A673 (cell line): ENCODE data around the gene KLHL13. TPM values are rescaled to one million over a fixed set of nuclear protein-coding genes. Genes with fewer than 3 reads are reported as not detected.

Experiments
- BruUV-seq: library from RNA; stranded (reverse); fragments of 400-500 nt; replicated peaks from 2 replicates; lab custom pipeline; 2021; lab: Mats Ljungman, UMichigan
- CTCF ChIA-PET: fragments of 300-600 bp; sonication (Branson Sonifier 250); formaldehyde crosslinking; loops from one replicate; lab custom pipeline; 2022; ENCODE audit warnings: antibody characterized with exemption; lab: Charles Lee
- POLR2A ChIA-PET: fragments of 300-600 bp; sonication (Branson Sonifier 250); formaldehyde crosslinking; loops from one replicate; lab custom pipeline; 2022; ENCODE audit warnings: antibody characterized with exemption; ENCODE audit not compliant: low non-redundant PET; lab: Charles Lee
- DNase-seq: peaks from one replicate; pipeline ENCODE4 v3.0.0-alpha.2; 2015; ENCODE audit warnings: low spot score
- H3K27ac ChIP-seq: fragments of 200-600 bp; sonication (generic); 2 replicates; pipeline ENCODE4 v1.5.1; 2016; ENCODE audit warnings: mixed run types, low read depth, mild to moderate bottlenecking, mixed read lengths, antibody characterized with exemption, low read length; ENCODE audit not compliant: poor library complexity, severe bottlenecking
- H3K27me3 ChIP-seq: fragments of 200-600 bp; sonication (generic); replicated peaks from 2 replicates; pipeline ENCODE4 v1.6.1; 2017; ENCODE audit warnings: mixed run types, low read depth, mild to moderate bottlenecking, mixed read lengths, antibody characterized with exemption, low read length; ENCODE audit not compliant: insufficient read depth, poor library complexity
- H3K36me3 ChIP-seq: fragments of 200-600 bp; sonication (generic); 2 replicates; pipeline ENCODE4 v1.6.1; 2016; ENCODE audit warnings: mixed run types, mild to moderate bottlenecking, mixed read lengths, antibody characterized with exemption, low read length; ENCODE audit not compliant: insufficient read depth, poor library complexity, severe bottlenecking
- H3K4me1 ChIP-seq: fragments of 200-600 bp; sonication (generic); 2 replicates; pipeline ENCODE4 v1.6.1; 2017; ENCODE audit warnings: mixed run types, mild to moderate bottlenecking, mixed read lengths, antibody characterized with exemption, low read length; ENCODE audit not compliant: insufficient read depth, poor library complexity, severe bottlenecking
- H3K4me3 ChIP-seq: fragments of 200-600 bp; sonication (generic); 2 replicates; pipeline ENCODE4 v1.5.1; 2016; ENCODE audit warnings: low read depth, mixed run types, mild to moderate bottlenecking, mixed read lengths, low read length; ENCODE audit not compliant: poor library complexity, severe bottlenecking
- H3K9me3 ChIP-seq: fragments of 200-600 bp; sonication (generic); 2 replicates; pipeline ENCODE4 v1.6.1; 2016; ENCODE audit warnings: mixed run types, low read depth, mild to moderate bottlenecking, mixed read lengths, antibody characterized with exemption, low read length; ENCODE audit not compliant: poor library complexity, severe bottlenecking
- EZH2 ChIP-seq: fragments of 200-600 bp; sonication (generic); IDR thresholded peaks from 2 replicates; pipeline ENCODE4 v1.6.1; 2017; ENCODE audit warnings: borderline replicate concordance, low read depth, mild to moderate bottlenecking, mixed read lengths, antibody characterized with exemption, low read length; ENCODE audit not compliant: poor library complexity, severe bottlenecking
- intact Hi-C: fragments of 100-400 bp; cut with micrococcal nuclease; formaldehyde crosslinking; loops from one replicate; pipeline ENCODE4 v1.10.0; 2022; ENCODE audit not compliant: unreplicated experiment
- total RNA-seq: library from RNA; stranded (reverse); gene quantifications from 2 replicates; pipeline ENCODE4 v1.2.3, GENCODE V29; 2021
- TF ChIP-seq, protein P1 (sequence below): fragments of 300-800, 200-600 bp; sonication (generic); conservative IDR thresholded peaks from 2 replicates; pipeline ENCODE4 v1.5.1; 2017; ENCODE audit warnings: low read depth, mild to moderate bottlenecking, antibody characterized with exemption, low read length, moderate library complexity, mixed read lengths

The KLHL13 gene
- total RNA-seq, 1 experiment from 2014 or later: 46.3 TPM

- Histone ChIP-seq H3K27ac (no peak overlapping the region), H3K4me3 (no peak overlapping the region), H3K9me3 (no peaks in the 10 kb centered on the region), H3K4me1 (peaks cover 22% of the 10 kb centered on the region), H3K36me3 (no peaks in the 10 kb centered on the region), H3K27me3 (no peaks in the 10 kb centered on the region)
- POLR2A ChIA-PET: no interaction called here
- no TSS peak for BruUV-seq
- CTCF ChIA-PET: no interaction called here
- intact Hi-C loops: no loop called here
- peak; percentile 44 for DNase-seq
- no peak for TF ChIP-seq EZH2
- TF ChIP-seq, protein P1, sequence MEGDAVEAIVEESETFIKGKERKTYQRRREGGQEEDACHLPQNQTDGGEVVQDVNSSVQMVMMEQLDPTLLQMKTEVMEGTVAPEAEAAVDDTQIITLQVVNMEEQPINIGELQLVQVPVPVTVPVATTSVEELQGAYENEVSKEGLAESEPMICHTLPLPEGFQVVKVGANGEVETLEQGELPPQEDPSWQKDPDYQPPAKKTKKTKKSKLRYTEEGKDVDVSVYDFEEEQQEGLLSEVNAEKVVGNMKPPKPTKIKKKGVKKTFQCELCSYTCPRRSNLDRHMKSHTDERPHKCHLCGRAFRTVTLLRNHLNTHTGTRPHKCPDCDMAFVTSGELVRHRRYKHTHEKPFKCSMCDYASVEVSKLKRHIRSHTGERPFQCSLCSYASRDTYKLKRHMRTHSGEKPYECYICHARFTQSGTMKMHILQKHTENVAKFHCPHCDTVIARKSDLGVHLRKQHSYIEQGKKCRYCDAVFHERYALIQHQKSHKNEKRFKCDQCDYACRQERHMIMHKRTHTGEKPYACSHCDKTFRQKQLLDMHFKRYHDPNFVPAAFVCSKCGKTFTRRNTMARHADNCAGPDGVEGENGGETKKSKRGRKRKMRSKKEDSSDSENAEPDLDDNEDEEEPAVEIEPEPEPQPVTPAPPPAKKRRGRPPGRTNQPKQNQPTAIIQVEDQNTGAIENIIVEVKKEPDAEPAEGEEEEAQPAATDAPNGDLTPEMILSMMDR: no peak
These were observed 133.8 kb downstream of the KLHL13 start for GRCh38 chrX:117982694-117983392.

- TF ChIP-seq, protein P1: no peak
- TF ChIP-seq EZH2: no peak
- Histone ChIP-seq H3K4me3 (no peak overlapping the region), H3K4me1 (peaks cover 13% of the 10 kb centered on the region), H3K36me3 (no peaks in the 10 kb centered on the region), H3K27me3 (no peaks in the 10 kb centered on the region), H3K27ac (no peak overlapping the region), H3K9me3 (no peaks in the 10 kb centered on the region)
- ChIA-PET POLR2A (no interaction called here), CTCF (no interaction called here)
- no TSS peak for BruUV-seq
- DNase-seq: no peak
- intact Hi-C loops: no loop called here
These were observed 138.2 kb downstream of the KLHL13 start for GRCh38 chrX:117978402-117978801.

DNA sequence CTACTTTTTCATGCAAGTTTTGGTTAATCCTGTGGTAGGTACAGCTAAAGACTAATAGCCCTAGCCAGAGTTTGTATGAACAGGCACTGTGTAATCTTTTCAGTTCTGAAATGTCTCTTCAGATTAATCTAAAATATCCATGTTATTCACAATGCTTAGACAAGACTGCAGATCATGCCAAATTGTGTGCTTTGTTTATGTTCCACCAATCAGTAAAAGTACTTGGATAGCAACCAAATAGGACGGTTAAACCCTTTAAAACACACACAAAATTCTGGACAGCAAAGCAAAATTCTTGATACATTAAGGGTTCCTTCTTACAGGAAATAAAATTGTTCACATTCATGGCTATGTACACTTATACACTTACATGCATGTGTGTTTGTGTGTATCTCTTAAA, 139.1 kb downstream of the KLHL13 start:
- H3K27me3 ChIP-seq: no peaks in the 10 kb centered on the region
- no peaks in the 10 kb centered on the region for H3K9me3 ChIP-seq
- intact Hi-C loops: no loop called here
- H3K4me1 ChIP-seq: peaks cover 9% of the 10 kb centered on the region
- BruUV-seq: no TSS peak
- DNase-seq: no peak
- POLR2A ChIA-PET: no interaction called here
- CTCF ChIA-PET: no interaction called here
- no peak overlapping the region for H3K27ac ChIP-seq
- H3K36me3 ChIP-seq: no peaks in the 10 kb centered on the region
- no peak for TF ChIP-seq EZH2
- TF ChIP-seq, protein P1: no peak
- no peak overlapping the region for H3K4me3 ChIP-seq
